Endothelial cell of umbilical vein (primary cell): ENCODE measurements around the gene TAF12.

Experiments
- CTCF ChIP-seq, 2 donors: IDR thresholded peaks; 1 replicate in 1 of 2; 2 replicates in 1 of 2; pipeline ENCODE4 v1.5.1; 2011; ENCODE audit warnings: low read length in 2 of 2, mild to moderate bottlenecking in 2 of 2, moderate library complexity in 2 of 2, control low read depth in 1 of 2, inconsistent platforms in 1 of 2, low read depth in 1 of 2; ENCODE audit not compliant: insufficient read depth in 1 of 2; ENCODE audit errors: extremely low read depth in 1 of 2
- EZH2 ChIP-seq: IDR thresholded peaks from 2 replicates; pipeline ENCODE4 v1.6.1; 2012; ENCODE audit warnings: borderline replicate concordance, low read depth, mild to moderate bottlenecking, moderate library complexity, low read length, inconsistent platforms; ENCODE audit not compliant: severe bottlenecking
- FOS ChIP-seq: IDR thresholded peaks from 2 replicates; pipeline ENCODE4 v1.6.1; 2011; ENCODE audit warnings: mild to moderate bottlenecking, low read length, moderate library complexity, borderline replicate concordance; ENCODE audit not compliant: insufficient read depth
- GATA2 ChIP-seq: IDR thresholded peaks from 2 replicates; pipeline ENCODE4 v1.7.0; 2011; ENCODE audit warnings: low read depth, mild to moderate bottlenecking, moderate library complexity, mixed read lengths, low read length; ENCODE audit not compliant: insufficient read length, insufficient read depth
- JUN ChIP-seq: IDR thresholded peaks from 2 replicates; pipeline ENCODE4 v1.6.1; 2011; ENCODE audit warnings: borderline replicate concordance, low read depth; ENCODE audit not compliant: insufficient read length, insufficient read depth
- MAX ChIP-seq: IDR thresholded peaks from 2 replicates; pipeline ENCODE4 v1.6.1; 2011; ENCODE audit not compliant: insufficient read depth, insufficient read length
- MYC ChIP-seq: IDR thresholded peaks from one replicate; pipeline ENCODE4 v1.6.1; 2011; ENCODE audit warnings: mild to moderate bottlenecking, low read depth, low read length
- POLR2A ChIP-seq: IDR thresholded peaks from 2 replicates; pipeline ENCODE4 v1.6.1; 2012; ENCODE audit warnings: low read depth, mild to moderate bottlenecking, control low read depth, low read length
- POLR2AphosphoS5 ChIP-seq: IDR thresholded peaks from 2 replicates; pipeline ENCODE4 v1.6.1; 2012; ENCODE audit warnings: low read depth, mild to moderate bottlenecking, control low read depth, low read length, moderate library complexity; ENCODE audit not compliant: insufficient read depth

- TF ChIP-seq CTCF (IDR thresholded peaks at IDR 0.05; ENCODE audit: extremely low read depth in 1 of 2, insufficient read depth in 1 of 2, low read depth in 1 of 2, low read length in 2 of 2) (no peak), MYC (no peak), EZH2 (no peak), POLR2A (no peak), MAX (no peak), POLR2AphosphoS5 (no peak), GATA2 (no peak), JUN (no peak), FOS (no peak)
Observed at GRCh38 chr1:28592321-28593071, 50.4 kb downstream of the TAF12 start.
